ENCODE results near the gene EIF3D. TPM values are rescaled to one million over a fixed set of nuclear protein-coding genes. Genes with fewer than 3 reads are reported as not detected.

Gene EIF3D
- total RNA-seq, 1 experiment from 2014 or later: 151 TPM

DNA sequence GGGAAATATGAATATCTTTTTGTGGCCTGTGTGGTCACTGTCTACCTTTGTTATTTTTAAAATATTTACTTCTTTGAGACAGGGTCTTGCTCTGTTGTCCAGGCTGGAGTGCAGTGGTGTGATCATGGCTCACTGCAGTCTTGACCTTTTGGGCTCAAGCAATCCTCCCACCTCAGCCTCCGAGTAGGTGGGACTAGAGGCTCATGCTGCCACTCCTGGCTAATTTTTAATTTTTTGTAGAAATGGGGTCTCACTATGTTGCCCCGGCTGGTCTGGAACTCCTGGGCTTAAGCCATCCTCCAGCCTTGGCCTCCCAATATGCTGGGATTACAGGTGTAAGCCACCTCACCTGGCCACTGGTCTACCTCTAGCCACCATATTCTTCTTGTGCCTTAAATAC, 3.5 kb upstream of the EIF3D start:
- TF ChIP-seq REST (IDR thresholded peaks at IDR 0.05; ENCODE audit: insufficient read depth in 1 of 2, low read depth in 2 of 2, low read length in 1 of 2) (no peak), TCF7L2 (IDR thresholded peaks at IDR 0.05; ENCODE audit: low read depth, low read length) (no peak), SIN3A (IDR thresholded peaks at IDR 0.05; ENCODE audit: borderline replicate concordance, insufficient read depth, low read depth, low read length) (no peak), POLR2AphosphoS5 (IDR thresholded peaks at IDR 0.05; ENCODE audit: low read depth, low read length) (no peak)
- TF ChIP-seq, protein P1, sequence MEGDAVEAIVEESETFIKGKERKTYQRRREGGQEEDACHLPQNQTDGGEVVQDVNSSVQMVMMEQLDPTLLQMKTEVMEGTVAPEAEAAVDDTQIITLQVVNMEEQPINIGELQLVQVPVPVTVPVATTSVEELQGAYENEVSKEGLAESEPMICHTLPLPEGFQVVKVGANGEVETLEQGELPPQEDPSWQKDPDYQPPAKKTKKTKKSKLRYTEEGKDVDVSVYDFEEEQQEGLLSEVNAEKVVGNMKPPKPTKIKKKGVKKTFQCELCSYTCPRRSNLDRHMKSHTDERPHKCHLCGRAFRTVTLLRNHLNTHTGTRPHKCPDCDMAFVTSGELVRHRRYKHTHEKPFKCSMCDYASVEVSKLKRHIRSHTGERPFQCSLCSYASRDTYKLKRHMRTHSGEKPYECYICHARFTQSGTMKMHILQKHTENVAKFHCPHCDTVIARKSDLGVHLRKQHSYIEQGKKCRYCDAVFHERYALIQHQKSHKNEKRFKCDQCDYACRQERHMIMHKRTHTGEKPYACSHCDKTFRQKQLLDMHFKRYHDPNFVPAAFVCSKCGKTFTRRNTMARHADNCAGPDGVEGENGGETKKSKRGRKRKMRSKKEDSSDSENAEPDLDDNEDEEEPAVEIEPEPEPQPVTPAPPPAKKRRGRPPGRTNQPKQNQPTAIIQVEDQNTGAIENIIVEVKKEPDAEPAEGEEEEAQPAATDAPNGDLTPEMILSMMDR (IDR thresholded peaks at IDR 0.05): no peak
- no TSS peak for BruUV-seq (replicated peaks)
- POLR2A ChIA-PET: no interaction called here
- no peak overlapping the region for H3K27ac ChIP-seq (ENCODE audit: low read length)
- CTCF ChIA-PET: interaction anchor here (0.7 to 0.9 kb wide), 2 partner anchors 9 to 37 kb away, joined by 3 to 5 read pairs; no protein-coding TSS in a partner anchor
- in situ Hi-C loops (cut with HindIII; ENCODE audit: low pct_unique_long_range_greater_than_20kb, low sequenced_read_pairs): no loop called here
- ATAC-seq (no peak), DNase-seq (ENCODE audit: low read depth, low spot score) (no peak)
- no peaks in the 10 kb centered on the region for H3K27me3 ChIP-seq (ENCODE audit: control insufficient read depth, insufficient read depth, low read length)
- no peak overlapping the region for H3K4me3 ChIP-seq (ENCODE audit: low read depth in 2 of 2, low read length in 2 of 2)
- peaks cover 6% of the 10 kb centered on the region; the same call in 1 of the 2 replicates for H3K9me3 ChIP-seq (ENCODE audit: control insufficient read depth, insufficient read depth, low read depth, low read length)
- intact Hi-C loops (cut with micrococcal nuclease; ENCODE audit: unreplicated experiment): no loop called here
- H3K36me3 ChIP-seq (ENCODE audit: control insufficient read depth, insufficient read depth, low read length): peaks cover 7% of the 10 kb centered on the region; the same call in 1 of the 2 replicates
- peaks cover 3% of the 10 kb centered on the region; the same call in 1 of the 2 replicates for H3K4me1 ChIP-seq (ENCODE audit: control insufficient read depth, insufficient read depth, low read length)

DNA sequence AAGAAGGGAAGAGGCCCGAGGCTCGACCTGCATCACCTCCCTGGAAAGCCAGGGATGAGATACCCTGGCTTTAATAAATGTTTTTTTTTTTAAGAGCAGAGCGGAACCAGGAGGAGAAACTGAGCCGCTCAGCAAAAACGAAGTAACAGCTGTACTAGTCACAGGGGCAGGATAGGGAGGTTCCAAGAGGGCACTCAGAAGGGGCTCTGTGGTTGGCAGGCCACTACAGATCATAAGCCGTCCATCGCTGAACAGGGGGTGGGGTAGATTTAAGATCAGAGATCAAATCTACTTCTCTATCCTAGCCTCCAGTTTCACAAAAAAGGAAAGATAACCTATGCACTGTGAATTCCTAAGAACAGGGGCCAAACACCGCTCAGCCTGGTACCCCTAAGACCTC, 625 bp downstream of the EIF3D start:
- TF ChIP-seq TCF7L2 (IDR thresholded peaks at IDR 0.05; ENCODE audit: low read depth, low read length): no peak
- no peak for TF ChIP-seq POLR2AphosphoS5 (IDR thresholded peaks at IDR 0.05; ENCODE audit: low read depth, low read length)
- no peak for TF ChIP-seq REST (IDR thresholded peaks at IDR 0.05; ENCODE audit: insufficient read depth in 1 of 2, low read depth in 2 of 2, low read length in 1 of 2)
- TF ChIP-seq SIN3A (IDR thresholded peaks at IDR 0.05; ENCODE audit: borderline replicate concordance, insufficient read depth, low read depth, low read length): no peak
- TF ChIP-seq, protein P1 (IDR thresholded peaks at IDR 0.05): no peak
- CTCF ChIA-PET: no interaction called here
- intact Hi-C loops (cut with micrococcal nuclease; ENCODE audit: unreplicated experiment): no loop called here
- H3K9me3 ChIP-seq (ENCODE audit: control insufficient read depth, insufficient read depth, low read depth, low read length): no peaks in the 10 kb centered on the region
- 0 out of 2 replicates have a peak, but pooled peaks have one; percentile 23 for ATAC-seq
- POLR2A ChIA-PET: no interaction called here
- H3K4me1 ChIP-seq (ENCODE audit: control insufficient read depth, insufficient read depth, low read length): peaks cover 6% of the 10 kb centered on the region; the same call in 1 of the 2 replicates
- no peaks in the 10 kb centered on the region for H3K27me3 ChIP-seq (ENCODE audit: control insufficient read depth, insufficient read depth, low read length)
- peak overlapping the region; percentile 97 to 99 for H3K4me3 ChIP-seq (ENCODE audit: low read depth in 2 of 2, low read length in 2 of 2)
- peaks cover 40% of the 10 kb centered on the region for H3K36me3 ChIP-seq (ENCODE audit: control insufficient read depth, insufficient read depth, low read length)
- in situ Hi-C loops (cut with HindIII; ENCODE audit: low pct_unique_long_range_greater_than_20kb, low sequenced_read_pairs): no loop called here
- peak overlapping the region; percentile 97 for H3K27ac ChIP-seq (ENCODE audit: low read length)
- no TSS peak for BruUV-seq (replicated peaks)
- no peak for DNase-seq (ENCODE audit: low read depth, low spot score)

Data from Panc1 (cell line).